Mesendoderm (in vitro differentiated cells): ENCODE results near the gene AGXT.

Source experiments
- DNase-seq: peaks from one replicate; pipeline ENCODE4 v3.0.0; 2013
- H2AK5ac ChIP-seq: 2 replicates; pipeline ENCODE4 v1.6.1; 2013; ENCODE audit warnings: low read length, inconsistent platforms
- H2BK120ac ChIP-seq: 2 replicates; pipeline ENCODE4 v1.6.1; 2013; ENCODE audit warnings: low read depth, mild to moderate bottlenecking, low read length, moderate library complexity, mixed read lengths
- H2BK15ac ChIP-seq: replicated peaks from 2 replicates; pipeline ENCODE4 v1.6.1; 2013; ENCODE audit warnings: low read depth, mild to moderate bottlenecking, moderate library complexity
- H2BK5ac ChIP-seq: 2 replicates; pipeline ENCODE4 v1.6.1; 2013; ENCODE audit warnings: low read length, inconsistent platforms
- H3K18ac ChIP-seq: 2 replicates; pipeline ENCODE4 v1.6.1; 2013; ENCODE audit warnings: mild to moderate bottlenecking, low read length, mixed read lengths
- H3K23ac ChIP-seq: one replicate; pipeline ENCODE4 v1.6.1; 2013; ENCODE audit warnings: low read length
- H3K27ac ChIP-seq: 2 replicates; pipeline ENCODE4 v1.5.1; 2013; ENCODE audit warnings: low read depth, mild to moderate bottlenecking, inconsistent platforms, low read length, moderate library complexity
- H3K27me3 ChIP-seq: 2 replicates; pipeline ENCODE4 v1.6.1; 2013; ENCODE audit warnings: low read length, control low read depth, mild to moderate bottlenecking, inconsistent platforms; ENCODE audit not compliant: insufficient read depth, poor library complexity
- H3K36me3 ChIP-seq: 2 replicates; pipeline ENCODE4 v1.6.1; 2013; ENCODE audit warnings: low read length, inconsistent platforms; ENCODE audit not compliant: control insufficient read depth, insufficient read depth
- H3K4ac ChIP-seq: one replicate; pipeline ENCODE4 v1.6.1; 2013; ENCODE audit warnings: low read depth, mild to moderate bottlenecking, low read length, moderate library complexity
- H3K4me1 ChIP-seq: 2 replicates; pipeline ENCODE4 v1.6.1; 2013; ENCODE audit warnings: low read depth, low read length, inconsistent platforms; ENCODE audit not compliant: control insufficient read depth
- H3K4me2 ChIP-seq: 2 replicates; pipeline ENCODE4 v1.6.1; 2013; ENCODE audit warnings: low read length
- H3K4me3 ChIP-seq: 2 replicates; pipeline ENCODE4 v1.5.1; 2013; ENCODE audit warnings: mild to moderate bottlenecking, low read length
- H3K56ac ChIP-seq: one replicate; pipeline ENCODE4 v1.6.1; 2013; ENCODE audit warnings: low read length
- H3K79me1 ChIP-seq: 2 replicates; pipeline ENCODE4 v1.6.1; 2013; ENCODE audit warnings: low read length, inconsistent platforms
- H3K79me2 ChIP-seq: 2 replicates; pipeline ENCODE4 v1.6.1; 2013; ENCODE audit warnings: mild to moderate bottlenecking, low read length; ENCODE audit not compliant: control insufficient read depth, insufficient read depth
- H3K9ac ChIP-seq: 2 replicates; pipeline ENCODE4 v1.6.1; 2013; ENCODE audit warnings: low read length, inconsistent platforms
- H4K5ac ChIP-seq: one replicate; pipeline ENCODE4 v1.6.1; 2013; ENCODE audit warnings: low read length
- H4K8ac ChIP-seq: one replicate; pipeline ENCODE4 v1.6.1; 2013; ENCODE audit warnings: low read depth, mild to moderate bottlenecking, control low read depth, low read length, moderate library complexity
- WGBS: extraction: QIAGEN DNeasy Blood & Tissue Kit; methylation state at CpG from one replicate; pipeline ENCODE4 v1.1.7; 2013; ENCODE audit warnings: low lambda C conversion rate, missing lambda C conversion rate; ENCODE audit not compliant: insufficient coverage; ENCODE audit errors: extremely low coverage; 5-methylcytosine and 5-hydroxymethylcytosine counted together

AGXT gene

DNA sequence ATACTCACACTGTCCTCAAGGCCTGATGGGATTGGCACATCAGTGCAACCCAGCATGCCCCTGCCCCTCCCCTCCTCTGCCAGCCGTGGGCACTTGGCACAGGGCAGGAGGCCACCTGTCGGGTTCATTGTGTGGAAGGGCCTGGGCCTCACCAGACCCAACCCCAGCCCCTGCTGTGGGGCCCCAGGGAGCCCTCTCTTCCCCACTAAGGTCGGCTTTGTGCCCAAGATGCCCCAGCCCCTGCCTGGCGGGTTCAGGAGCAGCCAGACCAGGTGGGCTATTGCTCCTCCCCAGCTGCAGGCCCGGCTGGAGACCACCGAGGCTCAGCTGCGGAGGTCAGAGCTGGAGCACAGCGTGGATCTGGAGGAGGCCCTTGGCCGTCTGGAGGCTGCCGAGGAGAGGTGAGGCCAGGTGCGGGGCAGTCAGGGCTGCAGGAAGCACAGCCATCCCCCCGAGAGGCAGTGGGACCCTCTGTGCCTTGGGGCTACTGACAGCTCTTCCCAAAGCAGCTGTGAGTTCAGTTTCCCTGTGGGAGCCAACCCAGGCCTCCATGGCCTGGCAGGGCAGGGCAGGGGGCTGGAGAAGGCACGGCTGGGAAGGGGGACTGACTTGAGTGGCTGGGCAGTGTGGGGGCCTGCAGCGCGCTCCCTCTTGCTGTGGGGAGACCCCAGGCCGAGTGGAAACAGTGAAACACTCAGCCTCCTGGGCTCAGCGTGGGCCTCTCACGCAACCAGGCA is 53.8 kb downstream of the AGXT start:
- Histone ChIP-seq H4K5ac (no peak overlapping the region), H2AK5ac (no peak overlapping the region), H3K9ac (no peak overlapping the region), H3K27ac (no peak overlapping the region), H3K23ac (no peak overlapping the region), H2BK15ac (no peak overlapping the region), H3K4me1 (no peaks in the 10 kb centered on the region), H3K4me3 (no peak overlapping the region), H3K18ac (no peak overlapping the region), H2BK120ac (no peak overlapping the region), H3K36me3 (no peaks in the 10 kb centered on the region), H3K56ac (no peak overlapping the region), H3K79me2 (no peaks in the 10 kb centered on the region), H3K4ac (no peak overlapping the region), H3K79me1 (no peaks in the 10 kb centered on the region), H4K8ac (no peak overlapping the region), H3K27me3 (no peaks in the 10 kb centered on the region), H2BK5ac (no peak overlapping the region), H3K4me2 (no peak overlapping the region)
- WGBS, result no CpG with 5 or more reads among the region's 18 CpGs
- DNase-seq, result no peak

DNA sequence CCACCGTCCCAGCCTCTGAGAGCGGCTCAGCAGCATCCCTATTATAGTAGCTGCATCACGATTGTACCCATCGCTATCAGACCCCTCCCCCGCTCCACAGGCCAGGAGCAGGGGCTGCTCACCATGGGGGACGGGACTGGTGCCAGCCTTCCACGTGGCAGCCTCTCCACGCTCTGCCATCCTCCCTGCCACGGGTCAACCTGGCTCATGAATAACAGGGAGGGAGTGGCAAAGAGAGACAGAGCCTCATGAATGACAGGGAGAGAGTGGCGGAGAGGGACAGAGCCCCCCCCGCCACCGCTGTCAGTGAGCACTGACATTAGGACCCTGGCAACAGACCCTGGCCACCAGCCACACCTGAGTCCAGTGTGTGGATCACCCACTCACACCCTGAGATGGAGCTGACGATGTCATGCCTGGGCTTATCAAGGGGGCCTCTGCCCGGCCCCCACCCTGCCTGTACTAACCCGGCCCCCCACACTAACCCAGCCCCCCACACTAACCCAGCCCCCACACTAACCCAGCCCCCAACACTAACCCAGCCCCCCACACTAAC is 54.4 kb downstream of the AGXT start:
- no peaks in the 10 kb centered on the region for H3K36me3 ChIP-seq
- WGBS, result no CpG with 5 or more reads among the region's 15 CpGs
- no peaks in the 10 kb centered on the region for H3K27me3 ChIP-seq
- no peak overlapping the region for H4K5ac ChIP-seq
- H3K56ac ChIP-seq, result no peak overlapping the region
- no peak overlapping the region for H3K9ac ChIP-seq
- no peak overlapping the region for H2BK15ac ChIP-seq
- no peak overlapping the region for H3K27ac ChIP-seq
- H3K4me3 ChIP-seq, result no peak overlapping the region
- no peaks in the 10 kb centered on the region for H3K79me1 ChIP-seq
- H3K4me2 ChIP-seq, result no peak overlapping the region
- H3K18ac ChIP-seq, result no peak overlapping the region
- no peak overlapping the region for H3K23ac ChIP-seq
- H3K79me2 ChIP-seq, result no peaks in the 10 kb centered on the region
- no peak overlapping the region for H2AK5ac ChIP-seq
- no peaks in the 10 kb centered on the region for H3K4me1 ChIP-seq
- DNase-seq, result no peak
- H2BK120ac ChIP-seq, result no peak overlapping the region
- H4K8ac ChIP-seq, result no peak overlapping the region
- H3K4ac ChIP-seq, result no peak overlapping the region
- no peak overlapping the region for H2BK5ac ChIP-seq

DNA sequence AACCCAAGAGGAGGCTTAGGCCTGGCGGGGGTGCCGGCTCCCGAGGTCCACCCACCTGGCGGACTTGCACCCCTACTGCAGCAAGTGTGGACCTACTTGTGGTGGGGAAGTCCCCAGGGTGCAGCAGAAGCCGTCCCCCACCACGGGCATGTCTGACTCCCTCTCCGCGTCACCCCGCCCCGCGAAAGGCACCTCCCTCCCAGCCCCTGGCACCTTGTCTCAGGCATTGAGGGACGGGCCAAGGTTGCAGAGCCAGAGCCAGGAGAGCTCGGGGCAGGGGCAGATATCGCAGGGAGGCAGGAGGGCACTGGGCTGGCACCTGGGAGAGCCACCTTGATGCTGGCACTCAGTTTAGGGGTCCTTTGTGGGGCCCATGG is 56.6 kb downstream of the AGXT start:
- Histone ChIP-seq H2AK5ac (no peak overlapping the region), H3K27me3 (no peaks in the 10 kb centered on the region), H3K23ac (no peak overlapping the region), H2BK5ac (no peak overlapping the region), H3K79me1 (no peaks in the 10 kb centered on the region), H2BK15ac (no peak overlapping the region), H3K56ac (no peak overlapping the region), H4K8ac (no peak overlapping the region), H3K4me3 (no peak overlapping the region), H3K18ac (no peak overlapping the region), H3K4me1 (no peaks in the 10 kb centered on the region), H3K4ac (no peak overlapping the region), H3K27ac (no peak overlapping the region), H3K9ac (no peak overlapping the region), H3K79me2 (no peaks in the 10 kb centered on the region), H2BK120ac (no peak overlapping the region), H4K5ac (no peak overlapping the region), H3K4me2 (no peak overlapping the region), H3K36me3 (no peaks in the 10 kb centered on the region)
- DNase-seq, result no peak
- WGBS, result no CpG with 5 or more reads among the region's 14 CpGs

DNA sequence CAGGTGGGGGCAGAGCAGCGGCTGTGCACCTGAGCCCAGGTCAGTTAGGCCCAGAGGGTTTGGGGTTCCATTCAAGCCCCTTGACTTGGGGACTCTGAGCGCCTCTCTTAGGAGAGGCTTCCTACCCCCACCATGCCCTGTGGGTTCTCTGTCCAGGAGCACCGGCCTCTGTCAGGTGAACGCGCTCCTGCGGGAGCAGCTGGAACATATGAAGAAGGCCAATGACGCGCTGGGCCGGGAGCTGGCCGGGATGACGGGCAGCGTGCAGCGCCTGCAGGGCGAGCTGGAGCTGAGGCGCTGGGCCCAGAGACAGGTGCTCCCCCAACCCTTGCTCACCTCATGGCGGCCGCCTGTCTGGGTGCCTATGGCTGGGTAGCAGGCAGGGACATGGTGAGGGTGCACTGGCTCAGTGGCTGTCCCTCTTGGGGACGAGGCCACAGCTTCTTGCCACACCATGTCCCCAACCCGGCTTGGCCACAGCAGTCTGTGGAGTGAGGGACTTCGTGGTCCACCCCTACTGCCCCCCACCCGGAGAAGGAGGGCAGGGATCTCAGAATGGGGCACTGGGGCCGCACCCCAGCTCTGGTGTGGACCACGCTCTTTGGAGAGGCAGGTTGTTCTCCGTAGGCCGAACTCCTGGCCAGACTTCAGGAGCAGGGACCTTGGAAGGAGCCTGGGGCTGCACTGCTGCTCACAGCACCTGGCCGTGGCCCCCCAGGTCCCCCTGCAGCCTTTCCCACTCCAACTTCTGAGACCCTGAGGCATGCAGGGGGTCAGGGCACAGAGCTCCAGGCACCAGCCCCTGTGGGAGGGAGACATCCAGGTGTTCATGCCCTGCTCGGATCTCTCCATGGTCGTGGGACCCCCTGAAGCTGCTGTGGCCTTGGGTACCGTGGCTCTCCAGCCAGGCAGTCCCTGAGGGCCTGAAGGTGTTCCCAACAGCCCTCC is 57.2 kb downstream of the AGXT start:
- no peak for DNase-seq

DNA sequence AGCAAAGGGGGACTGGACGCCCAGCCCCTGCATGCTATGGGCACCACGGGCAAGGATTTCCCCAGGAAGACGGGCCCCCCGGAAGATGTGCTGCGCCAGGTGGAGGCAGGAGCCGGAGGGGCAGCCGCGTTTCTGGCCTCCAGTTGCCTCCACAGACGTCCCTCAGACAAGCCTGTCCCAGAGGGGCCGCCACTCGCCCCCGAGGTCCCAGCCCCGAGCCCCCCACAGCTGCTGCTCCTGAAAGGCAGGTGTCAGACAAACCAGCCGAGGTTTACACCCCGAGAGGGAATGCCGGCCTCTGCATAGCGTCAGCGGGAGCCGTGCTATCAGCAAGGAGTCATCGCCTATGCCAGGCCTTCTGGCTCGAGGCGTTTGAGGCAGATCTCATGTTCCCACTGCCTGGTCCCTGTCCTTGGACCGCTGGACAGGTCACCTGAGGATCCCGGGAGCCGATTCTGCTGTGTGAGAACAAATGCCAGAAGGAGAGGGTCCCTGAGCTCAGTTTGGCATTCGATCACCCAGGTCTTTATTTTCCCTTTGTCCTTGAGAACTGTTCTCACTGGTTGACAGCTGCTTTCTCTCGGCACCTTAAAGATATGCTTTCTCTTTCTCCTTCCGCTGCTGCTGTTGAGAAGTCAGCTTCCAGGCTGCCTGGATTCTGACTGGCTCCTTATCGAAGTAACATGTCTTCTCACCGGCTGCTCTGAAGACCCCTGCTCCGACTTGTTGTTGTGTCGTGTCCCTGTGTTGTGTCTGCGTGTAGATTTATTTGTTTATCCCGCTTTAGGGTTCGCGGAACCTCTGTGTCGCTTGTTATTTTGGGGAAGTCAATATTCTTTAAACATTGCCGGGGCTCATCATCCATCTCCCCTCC is 58.1 kb downstream of the AGXT start:
- Histone ChIP-seq H2BK120ac (no peak overlapping the region), H3K4me1 (no peaks in the 10 kb centered on the region), H4K5ac (no peak overlapping the region), H3K27me3 (no peaks in the 10 kb centered on the region), H3K36me3 (no peaks in the 10 kb centered on the region), H3K23ac (no peak overlapping the region), H3K9ac (no peak overlapping the region), H2BK5ac (no peak overlapping the region), H3K79me2 (no peaks in the 10 kb centered on the region), H3K56ac (no peak overlapping the region), H3K79me1 (no peaks in the 10 kb centered on the region), H3K27ac (no peak overlapping the region), H3K18ac (no peak overlapping the region), H3K4me3 (no peak overlapping the region), H3K4me2 (no peak overlapping the region), H3K4ac (no peak overlapping the region), H4K8ac (no peak overlapping the region), H2AK5ac (no peak overlapping the region), H2BK15ac (no peak overlapping the region)
- DNase-seq, result no peak
- WGBS, result no CpG with 5 or more reads among the region's 38 CpGs

More for the DNA sequence above, 57.2 kb downstream of the AGXT start:
- no peak overlapping the region for H3K23ac ChIP-seq
- no peak overlapping the region for H2BK5ac ChIP-seq
- WGBS, result no CpG with 5 or more reads among the region's 29 CpGs
- no peak overlapping the region for H3K4me2 ChIP-seq
- no peak overlapping the region for H3K9ac ChIP-seq
- H3K27ac ChIP-seq, result no peak overlapping the region
- no peak overlapping the region for H3K18ac ChIP-seq
- no peaks in the 10 kb centered on the region for H3K79me1 ChIP-seq
- no peak overlapping the region for H3K4me3 ChIP-seq
- no peak overlapping the region for H2BK15ac ChIP-seq
- H3K36me3 ChIP-seq, result no peaks in the 10 kb centered on the region
- no peak overlapping the region for H3K4ac ChIP-seq
- no peak overlapping the region for H2AK5ac ChIP-seq
- no peaks in the 10 kb centered on the region for H3K79me2 ChIP-seq
- no peak overlapping the region for H4K5ac ChIP-seq
- H3K27me3 ChIP-seq, result no peaks in the 10 kb centered on the region
- no peak overlapping the region for H3K56ac ChIP-seq
- H4K8ac ChIP-seq, result no peak overlapping the region
- no peaks in the 10 kb centered on the region for H3K4me1 ChIP-seq
- no peak overlapping the region for H2BK120ac ChIP-seq
